OCI-LY7 (cell line): ENCODE data around the gene SUGP2.

Experiments
- EZH2phosphoT487 ChIP-seq: fragments of 200-600 bp; sonication (generic); IDR thresholded peaks from 2 replicates; pipeline ENCODE4 v1.6.1; 2018; ENCODE audit warnings: low read depth, borderline replicate concordance, mild to moderate bottlenecking, mixed run types, antibody characterized with exemption, low read length, moderate library complexity, mixed read lengths
- TF ChIP-seq, protein P1 (sequence below): fragments of 200-600 bp; sonication (generic); conservative IDR thresholded peaks from 2 replicates; pipeline ENCODE4 v1.5.1; 2014; ENCODE audit warnings: mild to moderate bottlenecking, antibody characterized with exemption, low read length, moderate library complexity, mixed read lengths

DNA sequence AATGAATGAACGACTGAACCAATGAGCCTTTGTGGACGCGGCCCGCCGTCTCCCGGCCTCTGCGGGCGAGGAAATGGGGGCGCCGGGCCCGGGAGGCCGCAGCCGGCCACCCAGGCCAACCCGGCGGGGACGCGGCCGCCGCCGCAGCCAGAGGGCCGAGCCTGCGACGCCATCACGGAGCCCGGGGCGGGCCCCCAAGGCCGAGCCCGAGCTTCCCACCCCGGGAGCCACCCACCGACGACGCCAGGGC lies 216 bp downstream of the SUGP2 start:
- TF ChIP-seq, protein P1, sequence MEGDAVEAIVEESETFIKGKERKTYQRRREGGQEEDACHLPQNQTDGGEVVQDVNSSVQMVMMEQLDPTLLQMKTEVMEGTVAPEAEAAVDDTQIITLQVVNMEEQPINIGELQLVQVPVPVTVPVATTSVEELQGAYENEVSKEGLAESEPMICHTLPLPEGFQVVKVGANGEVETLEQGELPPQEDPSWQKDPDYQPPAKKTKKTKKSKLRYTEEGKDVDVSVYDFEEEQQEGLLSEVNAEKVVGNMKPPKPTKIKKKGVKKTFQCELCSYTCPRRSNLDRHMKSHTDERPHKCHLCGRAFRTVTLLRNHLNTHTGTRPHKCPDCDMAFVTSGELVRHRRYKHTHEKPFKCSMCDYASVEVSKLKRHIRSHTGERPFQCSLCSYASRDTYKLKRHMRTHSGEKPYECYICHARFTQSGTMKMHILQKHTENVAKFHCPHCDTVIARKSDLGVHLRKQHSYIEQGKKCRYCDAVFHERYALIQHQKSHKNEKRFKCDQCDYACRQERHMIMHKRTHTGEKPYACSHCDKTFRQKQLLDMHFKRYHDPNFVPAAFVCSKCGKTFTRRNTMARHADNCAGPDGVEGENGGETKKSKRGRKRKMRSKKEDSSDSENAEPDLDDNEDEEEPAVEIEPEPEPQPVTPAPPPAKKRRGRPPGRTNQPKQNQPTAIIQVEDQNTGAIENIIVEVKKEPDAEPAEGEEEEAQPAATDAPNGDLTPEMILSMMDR = no peak
- TF ChIP-seq EZH2phosphoT487 = no peak
